ENCODE results near the gene CST7. TPM values are rescaled to one million over a fixed set of nuclear protein-coding genes. Genes with fewer than 3 reads are reported as not detected.

Gene CST7
- polyA plus RNA-seq, 1 experiment: not detected

DNA sequence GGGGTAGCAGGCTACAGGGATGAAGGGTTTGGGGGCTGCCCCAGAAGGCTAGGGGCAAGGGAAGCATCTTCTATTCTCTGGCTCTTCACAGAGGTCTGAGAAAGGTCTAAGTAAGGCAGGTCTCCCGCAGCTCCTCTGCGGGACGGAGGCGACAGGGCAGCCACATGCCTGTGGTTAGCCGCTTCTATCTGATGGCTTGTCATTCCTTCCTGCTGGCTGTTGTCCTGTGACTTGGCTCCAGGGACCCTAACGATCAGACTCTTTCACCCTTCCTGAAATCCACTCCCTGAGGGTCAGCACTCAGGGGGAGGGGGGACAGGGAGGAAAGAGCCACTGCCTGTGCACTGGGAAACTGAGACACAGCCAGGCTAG is 673 bp downstream of the CST7 start:
- ChIA-PET POLR2A (no interaction called here), CTCF (no interaction called here)
- DNase-seq (ENCODE audit: low read depth, low spot score): no peak
- no peaks in the 10 kb centered on the region; the same call in 1 of the 2 replicates for H3K9me3 ChIP-seq (ENCODE audit: control insufficient read depth, insufficient read depth, low read length)
- H3K27me3 ChIP-seq (ENCODE audit: control insufficient read depth, insufficient read depth, low read length): no peaks in the 10 kb centered on the region
- TF ChIP-seq, protein P1, sequence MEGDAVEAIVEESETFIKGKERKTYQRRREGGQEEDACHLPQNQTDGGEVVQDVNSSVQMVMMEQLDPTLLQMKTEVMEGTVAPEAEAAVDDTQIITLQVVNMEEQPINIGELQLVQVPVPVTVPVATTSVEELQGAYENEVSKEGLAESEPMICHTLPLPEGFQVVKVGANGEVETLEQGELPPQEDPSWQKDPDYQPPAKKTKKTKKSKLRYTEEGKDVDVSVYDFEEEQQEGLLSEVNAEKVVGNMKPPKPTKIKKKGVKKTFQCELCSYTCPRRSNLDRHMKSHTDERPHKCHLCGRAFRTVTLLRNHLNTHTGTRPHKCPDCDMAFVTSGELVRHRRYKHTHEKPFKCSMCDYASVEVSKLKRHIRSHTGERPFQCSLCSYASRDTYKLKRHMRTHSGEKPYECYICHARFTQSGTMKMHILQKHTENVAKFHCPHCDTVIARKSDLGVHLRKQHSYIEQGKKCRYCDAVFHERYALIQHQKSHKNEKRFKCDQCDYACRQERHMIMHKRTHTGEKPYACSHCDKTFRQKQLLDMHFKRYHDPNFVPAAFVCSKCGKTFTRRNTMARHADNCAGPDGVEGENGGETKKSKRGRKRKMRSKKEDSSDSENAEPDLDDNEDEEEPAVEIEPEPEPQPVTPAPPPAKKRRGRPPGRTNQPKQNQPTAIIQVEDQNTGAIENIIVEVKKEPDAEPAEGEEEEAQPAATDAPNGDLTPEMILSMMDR (IDR thresholded peaks at IDR 0.05; ENCODE audit: low read depth, low read length): no peak
- H3K27ac ChIP-seq (ENCODE audit: low read depth, low read length): no peak overlapping the region
- H3K4me3 ChIP-seq (ENCODE audit: low read depth, low read length): no peak overlapping the region

DNA sequence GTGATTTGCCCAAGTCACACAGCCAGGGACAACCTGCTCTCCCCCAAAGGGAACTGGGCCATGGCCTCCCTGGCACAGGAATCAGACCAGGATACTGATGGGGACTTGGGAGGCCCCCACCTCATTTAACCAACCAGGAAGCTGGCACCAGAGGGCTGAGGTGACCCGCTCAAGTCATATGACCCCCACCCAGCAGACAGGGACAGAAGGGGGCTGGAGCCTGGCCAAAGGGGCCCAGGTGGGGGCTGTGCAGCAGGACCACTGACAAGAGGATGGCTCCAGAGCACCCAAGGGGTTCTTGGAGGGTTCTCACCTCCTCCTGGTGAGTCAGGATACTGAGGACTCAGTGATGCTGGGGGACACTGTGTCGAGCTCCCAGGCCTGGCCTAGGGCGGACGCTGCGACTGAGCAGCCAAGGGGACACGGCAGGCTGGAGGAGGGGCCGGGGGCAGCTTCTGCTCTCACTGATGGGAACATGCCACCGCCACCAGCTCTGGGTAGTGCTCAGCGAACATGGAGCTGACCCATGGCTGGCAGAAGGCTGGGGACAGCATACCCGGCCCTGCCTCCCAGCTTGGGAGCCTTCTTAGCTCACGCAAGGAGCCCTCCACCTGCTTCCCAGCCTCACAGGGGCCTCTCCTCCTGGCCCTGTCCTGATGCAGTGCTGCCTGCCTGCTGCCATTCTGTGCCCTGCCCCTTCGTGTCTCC is 1.2 kb downstream of the CST7 start:
- H3K27ac ChIP-seq (ENCODE audit: low read depth, low read length): no peak overlapping the region
- no peak overlapping the region for H3K4me3 ChIP-seq (ENCODE audit: low read depth, low read length)
- no peaks in the 10 kb centered on the region; the same call in 1 of the 2 replicates for H3K9me3 ChIP-seq (ENCODE audit: control insufficient read depth, insufficient read depth, low read length)
- ChIA-PET POLR2A (no interaction called here), CTCF (no interaction called here)
- TF ChIP-seq, protein P1 (IDR thresholded peaks at IDR 0.05; ENCODE audit: low read depth, low read length): no peak
- H3K27me3 ChIP-seq (ENCODE audit: control insufficient read depth, insufficient read depth, low read length): no peaks in the 10 kb centered on the region
- no peak for DNase-seq (ENCODE audit: low read depth, low spot score)

DNA sequence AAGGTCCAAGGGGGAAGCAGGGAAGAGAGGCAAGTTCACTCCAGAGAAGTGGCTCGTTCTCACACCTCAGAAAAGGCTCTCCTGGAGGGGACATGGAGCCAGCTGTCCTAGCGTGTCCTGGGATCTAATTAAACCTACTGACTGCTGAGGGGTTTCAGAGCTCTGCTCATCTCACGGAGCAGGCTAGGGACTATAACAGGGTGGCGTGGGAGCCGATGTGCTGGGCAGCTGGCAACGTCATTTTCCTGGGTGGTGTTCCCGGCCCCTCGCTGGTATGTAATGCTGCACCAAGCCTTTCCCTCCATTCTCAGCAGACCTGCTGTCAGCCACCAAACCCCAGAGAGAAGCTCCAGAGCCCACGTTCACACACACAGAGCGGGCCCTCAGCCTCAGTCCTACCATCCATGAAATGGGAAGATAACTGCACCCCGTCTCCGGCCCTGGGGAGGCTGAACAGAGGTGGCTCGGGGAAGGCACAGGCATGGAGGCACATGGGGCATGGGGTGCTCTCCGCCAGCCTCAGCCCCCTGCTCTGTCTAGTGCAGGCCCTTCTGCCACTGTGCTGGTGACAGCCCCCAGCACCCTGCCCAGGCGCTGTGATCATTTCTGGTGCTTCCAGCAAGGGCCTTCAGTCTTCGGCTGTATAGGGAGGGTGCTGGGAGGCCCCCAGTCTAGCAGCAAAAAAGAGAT is 1.9 kb downstream of the CST7 start:
- H3K27me3 ChIP-seq (ENCODE audit: control insufficient read depth, insufficient read depth, low read length): no peaks in the 10 kb centered on the region
- ChIA-PET POLR2A (no interaction called here), CTCF (no interaction called here)
- no peaks in the 10 kb centered on the region; the same call in 1 of the 2 replicates for H3K9me3 ChIP-seq (ENCODE audit: control insufficient read depth, insufficient read depth, low read length)
- DNase-seq (ENCODE audit: low read depth, low spot score): no peak
- no peak overlapping the region for H3K27ac ChIP-seq (ENCODE audit: low read depth, low read length)
- no peak overlapping the region for H3K4me3 ChIP-seq (ENCODE audit: low read depth, low read length)
- TF ChIP-seq, protein P1 (IDR thresholded peaks at IDR 0.05; ENCODE audit: low read depth, low read length): no peak

DNA sequence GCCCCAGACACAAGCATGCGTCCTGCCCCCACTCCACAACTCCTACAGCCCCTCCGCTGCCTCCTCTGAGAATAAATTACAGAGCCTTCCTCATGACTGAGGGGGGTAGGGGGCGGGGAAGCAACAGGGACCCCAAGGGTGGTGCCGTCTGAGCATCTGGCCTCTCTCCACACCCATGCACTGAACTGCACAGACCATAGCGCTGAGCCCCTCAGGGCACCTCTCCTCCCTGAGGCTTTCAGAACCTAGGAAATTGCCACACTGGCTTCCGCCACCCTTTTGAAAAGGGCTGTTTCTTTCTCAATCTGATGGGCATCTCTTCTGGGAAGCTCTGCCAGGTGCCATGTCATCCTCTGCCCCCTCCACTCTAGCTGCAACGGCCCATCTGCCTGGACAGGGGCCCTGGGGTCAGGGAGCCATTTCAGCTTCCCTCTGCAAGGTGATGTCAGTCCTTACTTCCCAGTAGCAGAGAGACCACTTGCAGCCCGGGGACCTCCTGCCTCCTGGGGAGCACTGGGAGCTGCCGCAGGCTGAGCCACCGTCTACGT is 2.5 kb downstream of the CST7 start:
- ChIA-PET CTCF (no interaction called here), POLR2A (no interaction called here)
- H3K9me3 ChIP-seq (ENCODE audit: control insufficient read depth, insufficient read depth, low read length): no peaks in the 10 kb centered on the region; the same call in 1 of the 2 replicates

More for the DNA sequence above, 2.5 kb downstream of the CST7 start:
- no peak for DNase-seq (ENCODE audit: low read depth, low spot score)
- TF ChIP-seq, protein P1 (IDR thresholded peaks at IDR 0.05; ENCODE audit: low read depth, low read length): no peak
- Histone ChIP-seq H3K27me3 (ENCODE audit: control insufficient read depth, insufficient read depth, low read length) (no peaks in the 10 kb centered on the region), H3K4me3 (ENCODE audit: low read depth, low read length) (no peak overlapping the region), H3K27ac (ENCODE audit: low read depth, low read length) (no peak overlapping the region)

Data from AG04450 (cell line).